Activated T-cell treated with anti-CD3 and anti-CD28 coated beads, Interleukin-2, amount 50 U/mL, for 72 hours (primary cell): ENCODE measurements around the gene NUP43. TPM values are rescaled to one million over a fixed set of nuclear protein-coding genes. Genes with fewer than 3 reads are reported as not detected.
"Not testable (repeated sequence)": the region's sequence is repeated elsewhere in the genome, so short reads cannot be mapped to it uniquely, and the experiment has no call there.

Experiments used
- ATAC-seq, 2 donors: fragments of 150-1000 bp; cut with Tn5 transposase; replicated peaks in 1 of 2; 2 replicates each; pipeline ENCODE4 v1.10.0; 2021; ENCODE audit warnings: moderate library complexity in 2 of 2, mild to moderate bottlenecking in 1 of 2
- DNase-seq, 2 donors: peaks; one replicate each; pipeline ENCODE4 v3.0.0; 2021 to 2022; ENCODE audit warnings: mixed read lengths in 1 of 2
- H3K27ac Mint-ChIP-seq: one replicate; pipeline ENCODE4 v1.8.0; 2022; ENCODE audit warnings: mild to moderate bottlenecking, moderate library complexity, mixed read lengths
- H3K27me3 Mint-ChIP-seq: one replicate; pipeline ENCODE4 v1.8.0; 2022; ENCODE audit warnings: low read depth, mixed read lengths
- H3K36me3 Mint-ChIP-seq, 2 donors: one replicate each; pipeline ENCODE4 v1.8.0; 2022; ENCODE audit warnings: mixed read lengths in 2 of 2, mild to moderate bottlenecking in 1 of 2; ENCODE audit not compliant: insufficient read depth in 2 of 2
- H3K4me1 Mint-ChIP-seq: one replicate; pipeline ENCODE4 v1.8.0; 2022; ENCODE audit warnings: low read depth, mixed read lengths
- H3K4me3 Mint-ChIP-seq, 2 donors: one replicate each; pipeline ENCODE4 v1.8.0; 2022; ENCODE audit warnings: mild to moderate bottlenecking in 2 of 2, mixed read lengths in 2 of 2, moderate library complexity in 2 of 2
- H3K9me3 Mint-ChIP-seq, 2 donors: one replicate each; pipeline ENCODE4 v1.8.0; 2022; ENCODE audit warnings: mixed read lengths in 2 of 2
- total RNA-seq, 2 donors: library from RNA; stranded (reverse); gene quantifications; one replicate each; pipeline ENCODE4 v1.2.3, GENCODE V29; 2022

The NUP43 gene
- total RNA-seq, 2 donors from 2014 or later = 66.6 to 78.7 TPM

GRCh38 chr6:149755300-149756260 lies 9.3 kb upstream of the NUP43 start:
- H3K9me3 Mint-ChIP-seq = no peaks in the 10 kb centered on the region
- H3K4me1 Mint-ChIP-seq = peaks cover 41% of the 10 kb centered on the region
- no peak overlapping the region for H3K27ac Mint-ChIP-seq
- peaks cover 3 to 5% of the 10 kb centered on the region in 2 donors for H3K36me3 Mint-ChIP-seq
- no peak for DNase-seq
- H3K27me3 Mint-ChIP-seq = no peaks in the 10 kb centered on the region
- no peak overlapping the region for H3K4me3 Mint-ChIP-seq
- ATAC-seq = no peak

GRCh38 chr6:149754548-149754947 lies 8.2 kb upstream of the NUP43 start:
- H3K9me3 Mint-ChIP-seq = no peaks in the 10 kb centered on the region
- peaks cover 0 to 1% of the 10 kb centered on the region in 2 donors for H3K36me3 Mint-ChIP-seq
- no peaks in the 10 kb centered on the region for H3K27me3 Mint-ChIP-seq
- no peak overlapping the region for H3K27ac Mint-ChIP-seq
- DNase-seq (no peak), ATAC-seq (no peak)
- H3K4me3 Mint-ChIP-seq = no peak overlapping the region
- peaks cover 37% of the 10 kb centered on the region for H3K4me1 Mint-ChIP-seq

- not testable (repeated sequence) for H3K36me3 Mint-ChIP-seq, H3K4me3 Mint-ChIP-seq, H3K27me3 Mint-ChIP-seq, H3K27ac Mint-ChIP-seq, H3K9me3 Mint-ChIP-seq, DNase-seq, ATAC-seq
- H3K4me1 Mint-ChIP-seq = peaks cover 43% of the 10 kb centered on the region
Observed at GRCh38 chr6:149753374-149753637, 7.0 kb upstream of the NUP43 start.

- H3K4me3 Mint-ChIP-seq = no peak overlapping the region
- no peak for ATAC-seq
- H3K9me3 Mint-ChIP-seq = no peaks in the 10 kb centered on the region
- H3K4me1 Mint-ChIP-seq = peaks cover 49% of the 10 kb centered on the region
- H3K27ac Mint-ChIP-seq = no peak overlapping the region
- no peaks in the 10 kb centered on the region for H3K27me3 Mint-ChIP-seq
- DNase-seq = no peak
- H3K36me3 Mint-ChIP-seq = peaks cover 0 to 1% of the 10 kb centered on the region in 2 donors
Observed at GRCh38 chr6:149752600-149753373, 6.5 kb upstream of the NUP43 start.

GRCh38 chr6:149751920-149752319 lies 5.6 kb upstream of the NUP43 start:
- DNase-seq, ATAC-seq, H3K27ac Mint-ChIP-seq, H3K36me3 Mint-ChIP-seq, H3K9me3 Mint-ChIP-seq, H3K27me3 Mint-ChIP-seq: not testable (repeated sequence)
- Mint-ChIP-seq H3K4me3 (peak overlapping the region in 1 of 2 donors; percentile 94), H3K4me1 (peaks cover 57% of the 10 kb centered on the region)

- H3K27me3 Mint-ChIP-seq = no peaks in the 10 kb centered on the region
- peaks cover 0 to 1% of the 10 kb centered on the region in 2 donors for H3K9me3 Mint-ChIP-seq
- H3K4me3 Mint-ChIP-seq = peak overlapping the region; percentile 92 to 94
- ATAC-seq = no peak
- H3K36me3 Mint-ChIP-seq = peaks cover 0 to 1% of the 10 kb centered on the region in 2 donors
- H3K27ac Mint-ChIP-seq = no peak overlapping the region
- no peak for DNase-seq
- peaks cover 63% of the 10 kb centered on the region for H3K4me1 Mint-ChIP-seq
Observed at GRCh38 chr6:149751239-149751638, 4.9 kb upstream of the NUP43 start.

GRCh38 chr6:149750136-149750609 lies 3.8 kb upstream of the NUP43 start:
- Mint-ChIP-seq H3K27ac (peak overlapping the region; percentile 87), H3K36me3 (peaks cover 2 to 3% of the 10 kb centered on the region in 2 donors), H3K4me1 (peaks cover 66% of the 10 kb centered on the region), H3K9me3 (peaks cover 0 to 1% of the 10 kb centered on the region in 2 donors), H3K4me3 (peak overlapping the region; percentile 92 to 94), H3K27me3 (no peaks in the 10 kb centered on the region)
- DNase-seq (peak; percentile 65 to 73), ATAC-seq (peak; percentile 50 to 54)

GRCh38 chr6:149749594-149750135 lies 3.3 kb upstream of the NUP43 start, which contains the start of gene PCMT1:
PCMT1 (plus strand) TSS chr6:149749741; CDS start chr6:149749902, 161 bp downstream.
- DNase-seq (peak; percentile 92 to 97), ATAC-seq (peak; percentile 88 to 90)
- H3K27me3 Mint-ChIP-seq = no peaks in the 10 kb centered on the region
- H3K9me3 Mint-ChIP-seq = peaks cover 0 to 1% of the 10 kb centered on the region in 2 donors
- H3K36me3 Mint-ChIP-seq = peaks cover 2 to 3% of the 10 kb centered on the region in 2 donors
- H3K4me1 Mint-ChIP-seq = peaks cover 66% of the 10 kb centered on the region
- H3K4me3 Mint-ChIP-seq = peak within 1 kb of the TSS; percentile 92 to 94
- H3K27ac Mint-ChIP-seq = peak within 1 kb of the TSS; percentile 87

- H3K9me3 Mint-ChIP-seq, H3K36me3 Mint-ChIP-seq, DNase-seq, H3K27me3 Mint-ChIP-seq: not testable (repeated sequence)
- Mint-ChIP-seq H3K4me1 (peaks cover 66% of the 10 kb centered on the region), H3K27ac (peak overlapping the region; percentile 82), H3K4me3 (peak overlapping the region; percentile 92 to 94)
- peak in 1 of 2 donors; percentile 3 for ATAC-seq
Observed at GRCh38 chr6:149749082-149749593, 2.8 kb upstream of the NUP43 start.

- H3K4me1 Mint-ChIP-seq = peaks cover 37% of the 10 kb centered on the region
- not testable (repeated sequence) for H3K27me3 Mint-ChIP-seq, H3K9me3 Mint-ChIP-seq, ATAC-seq, DNase-seq
- peak overlapping the region; percentile 99 for H3K27ac Mint-ChIP-seq
- peaks cover 3 to 19% of the 10 kb centered on the region in 2 donors for H3K36me3 Mint-ChIP-seq
- peak overlapping the region; percentile 99 to 100 for H3K4me3 Mint-ChIP-seq
Observed at GRCh38 chr6:149745252-149745651, 1.1 kb downstream of the NUP43 start.

GRCh38 chr6:149734915-149735314 lies 11.4 kb downstream of the NUP43 start:
- H3K4me1 Mint-ChIP-seq = no peaks in the 10 kb centered on the region
- no peak overlapping the region for H3K4me3 Mint-ChIP-seq
- H3K9me3 Mint-ChIP-seq = no peaks in the 10 kb centered on the region
- peaks cover 5 to 31% of the 10 kb centered on the region in 2 donors for H3K36me3 Mint-ChIP-seq
- no peaks in the 10 kb centered on the region for H3K27me3 Mint-ChIP-seq
- ATAC-seq (no peak), DNase-seq (no peak)
- H3K27ac Mint-ChIP-seq = no peak overlapping the region

GRCh38 chr6:149733089-149733720 lies 13.1 kb downstream of the NUP43 start:
- ATAC-seq = no peak
- H3K4me3 Mint-ChIP-seq = no peak overlapping the region
- H3K27ac Mint-ChIP-seq = no peak overlapping the region
- no peak for DNase-seq
- no peaks in the 10 kb centered on the region for H3K9me3 Mint-ChIP-seq
- no peaks in the 10 kb centered on the region for H3K27me3 Mint-ChIP-seq
- peaks cover 15% of the 10 kb centered on the region for H3K4me1 Mint-ChIP-seq
- peaks cover 2 to 28% of the 10 kb centered on the region in 2 donors for H3K36me3 Mint-ChIP-seq
